OCI-LY7 (cell line): Measurements from ENCODE around the gene CHCHD10. TPM values are rescaled to one million over a fixed set of nuclear protein-coding genes. Genes with fewer than 3 reads are reported as not detected.

Experiments
- BruUV-seq: library from RNA; stranded (reverse); fragments of 400-500 nt; replicated peaks from 2 replicates; lab custom pipeline; 2021; lab: Mats Ljungman, UMichigan
- CTCF ChIA-PET: fragments of 300-600 bp; sonication (Branson Sonifier 250); formaldehyde crosslinking; loops from one replicate; lab custom pipeline; 2022; ENCODE audit warnings: antibody characterized with exemption; ENCODE audit not compliant: unreplicated experiment; lab: Charles Lee
- POLR2A ChIA-PET: fragments of 300-600 bp; sonication (Branson Sonifier 250); formaldehyde crosslinking; loops from one replicate; lab custom pipeline; 2022; ENCODE audit warnings: antibody characterized with exemption; lab: Charles Lee
- DNase-seq: peaks from one replicate; pipeline ENCODE4 v3.0.0-alpha.2; 2015; ENCODE audit warnings: low spot score
- H2AFZ ChIP-seq: fragments of 200-600 bp; sonication (generic), shearing (Covaris generic); 2 replicates; pipeline ENCODE4 v1.6.1; 2014; ENCODE audit warnings: mild to moderate bottlenecking, antibody characterized with exemption, low read length, moderate library complexity
- H3K27ac ChIP-seq: fragments of 200-600 bp; sonication (generic); 2 replicates; pipeline ENCODE4 v1.5.1; 2014; ENCODE audit warnings: mixed run types, low read depth, mild to moderate bottlenecking, moderate library complexity, low read length, inconsistent platforms; ENCODE audit not compliant: poor library complexity, severe bottlenecking
- H3K36me3 ChIP-seq: fragments of 200-600 bp; sonication (generic); 2 replicates; pipeline ENCODE4 v1.6.1; 2014; ENCODE audit warnings: mild to moderate bottlenecking, antibody characterized with exemption, low read length, moderate library complexity, mixed read lengths; ENCODE audit not compliant: insufficient read depth
- H3K4me1 ChIP-seq: fragments of 200-600 bp; sonication (generic); 2 replicates; pipeline ENCODE4 v1.5.1; 2014; ENCODE audit warnings: mild to moderate bottlenecking, low read length; ENCODE audit not compliant: insufficient read depth, poor library complexity, severe bottlenecking
- H3K4me2 ChIP-seq: fragments of 200-600 bp; sonication (generic); 2 replicates; pipeline ENCODE4 v1.6.1; 2014; ENCODE audit warnings: mild to moderate bottlenecking, low read length
- H3K4me3 ChIP-seq: fragments of 200-600 bp; sonication (generic); 2 replicates; pipeline ENCODE4 v1.5.1; 2014; ENCODE audit warnings: mild to moderate bottlenecking, low read depth, low read length; ENCODE audit not compliant: poor library complexity, severe bottlenecking
- H3K79me2 ChIP-seq: fragments of 200-600 bp; sonication (generic); 2 replicates; pipeline ENCODE4 v1.6.1; 2016; ENCODE audit warnings: low read depth, mild to moderate bottlenecking, low read length, moderate library complexity, mixed read lengths; ENCODE audit not compliant: insufficient read depth
- H3K9me2 ChIP-seq: fragments of 200-600 bp; sonication (generic); 2 replicates; pipeline ENCODE4 v1.6.1; 2016; ENCODE audit warnings: mild to moderate bottlenecking, low read length, mixed read lengths; ENCODE audit not compliant: insufficient read depth
- H3K9me3 ChIP-seq: fragments of 200-600 bp; sonication (generic); 2 replicates; pipeline ENCODE4 v1.6.1; 2014; ENCODE audit warnings: mild to moderate bottlenecking, mixed run types, low read length, mixed read lengths
- H4K20me1 ChIP-seq: fragments of 200-600 bp; sonication (generic); 2 replicates; pipeline ENCODE4 v1.6.1; 2014; ENCODE audit warnings: mild to moderate bottlenecking, antibody characterized with exemption, low read length, moderate library complexity, mixed read lengths; ENCODE audit not compliant: insufficient read depth
- EZH2phosphoT487 ChIP-seq: fragments of 200-600 bp; sonication (generic); IDR thresholded peaks from 2 replicates; pipeline ENCODE4 v1.6.1; 2018; ENCODE audit warnings: low read depth, borderline replicate concordance, mild to moderate bottlenecking, mixed run types, antibody characterized with exemption, low read length, moderate library complexity, mixed read lengths
- intact Hi-C: fragments of 100-400 bp; cut with micrococcal nuclease; formaldehyde crosslinking; loops from one replicate; pipeline ENCODE4 v1.10.0; 2022; ENCODE audit not compliant: unreplicated experiment
- total RNA-seq, 2 experiments: library from RNA; depleted of rRNA in 1 of 2; stranded (reverse); fragments of >200 nt in 1 of 2; shearing (Covaris generic) in 1 of 2; gene quantifications; 2 replicates each; pipeline ENCODE4 v1.2.3, GENCODE V29; 2014 to 2022
- TF ChIP-seq, protein P1 (sequence below): fragments of 200-600 bp; sonication (generic); conservative IDR thresholded peaks from 2 replicates; pipeline ENCODE4 v1.5.1; 2014; ENCODE audit warnings: mild to moderate bottlenecking, antibody characterized with exemption, low read length, moderate library complexity, mixed read lengths

Gene CHCHD10
- total RNA-seq, 2 experiments from 2014 or later: 50.8 to 252 TPM

- Histone ChIP-seq H3K36me3 (peaks cover 80% of the 10 kb centered on the region), H3K79me2 (peaks cover 33% of the 10 kb centered on the region; the same call in 1 of the 2 replicates), H3K27ac (peak overlapping the region; percentile 97), H2AFZ (no peak overlapping the region), H3K4me2 (peak overlapping the region; percentile 72), H4K20me1 (no peaks in the 10 kb centered on the region), H3K9me2 (no peaks in the 10 kb centered on the region), H3K9me3 (0 out of 2 replicates have a peak, but pooled peaks cover 3% of the 10 kb centered on the region), H3K4me1 (peaks cover 87% of the 10 kb centered on the region), H3K4me3 (peak overlapping the region; percentile 32)
- DNase-seq: peak; percentile 70
- intact Hi-C loops: loop anchor here (1.0 to 5.0 kb wide), 3 partner anchors 15 to 626 kb away; partner anchors contain the start of genes ADORA2A and SMARCB1
- ChIA-PET POLR2A (interaction anchor here (0.6 to 2.0 kb wide), 3 partner anchors 44 to 48 kb away, joined by 4 to 10 read pairs (median 4); no protein-coding TSS in a partner anchor), CTCF (no interaction called here)
- no peak for TF ChIP-seq EZH2phosphoT487
- TF ChIP-seq, protein P1, sequence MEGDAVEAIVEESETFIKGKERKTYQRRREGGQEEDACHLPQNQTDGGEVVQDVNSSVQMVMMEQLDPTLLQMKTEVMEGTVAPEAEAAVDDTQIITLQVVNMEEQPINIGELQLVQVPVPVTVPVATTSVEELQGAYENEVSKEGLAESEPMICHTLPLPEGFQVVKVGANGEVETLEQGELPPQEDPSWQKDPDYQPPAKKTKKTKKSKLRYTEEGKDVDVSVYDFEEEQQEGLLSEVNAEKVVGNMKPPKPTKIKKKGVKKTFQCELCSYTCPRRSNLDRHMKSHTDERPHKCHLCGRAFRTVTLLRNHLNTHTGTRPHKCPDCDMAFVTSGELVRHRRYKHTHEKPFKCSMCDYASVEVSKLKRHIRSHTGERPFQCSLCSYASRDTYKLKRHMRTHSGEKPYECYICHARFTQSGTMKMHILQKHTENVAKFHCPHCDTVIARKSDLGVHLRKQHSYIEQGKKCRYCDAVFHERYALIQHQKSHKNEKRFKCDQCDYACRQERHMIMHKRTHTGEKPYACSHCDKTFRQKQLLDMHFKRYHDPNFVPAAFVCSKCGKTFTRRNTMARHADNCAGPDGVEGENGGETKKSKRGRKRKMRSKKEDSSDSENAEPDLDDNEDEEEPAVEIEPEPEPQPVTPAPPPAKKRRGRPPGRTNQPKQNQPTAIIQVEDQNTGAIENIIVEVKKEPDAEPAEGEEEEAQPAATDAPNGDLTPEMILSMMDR: no peak
- BruUV-seq: no TSS peak
These were observed 33.6 kb upstream of the CHCHD10 start for GRCh38 chr22:23801238-23801821.

DNA sequence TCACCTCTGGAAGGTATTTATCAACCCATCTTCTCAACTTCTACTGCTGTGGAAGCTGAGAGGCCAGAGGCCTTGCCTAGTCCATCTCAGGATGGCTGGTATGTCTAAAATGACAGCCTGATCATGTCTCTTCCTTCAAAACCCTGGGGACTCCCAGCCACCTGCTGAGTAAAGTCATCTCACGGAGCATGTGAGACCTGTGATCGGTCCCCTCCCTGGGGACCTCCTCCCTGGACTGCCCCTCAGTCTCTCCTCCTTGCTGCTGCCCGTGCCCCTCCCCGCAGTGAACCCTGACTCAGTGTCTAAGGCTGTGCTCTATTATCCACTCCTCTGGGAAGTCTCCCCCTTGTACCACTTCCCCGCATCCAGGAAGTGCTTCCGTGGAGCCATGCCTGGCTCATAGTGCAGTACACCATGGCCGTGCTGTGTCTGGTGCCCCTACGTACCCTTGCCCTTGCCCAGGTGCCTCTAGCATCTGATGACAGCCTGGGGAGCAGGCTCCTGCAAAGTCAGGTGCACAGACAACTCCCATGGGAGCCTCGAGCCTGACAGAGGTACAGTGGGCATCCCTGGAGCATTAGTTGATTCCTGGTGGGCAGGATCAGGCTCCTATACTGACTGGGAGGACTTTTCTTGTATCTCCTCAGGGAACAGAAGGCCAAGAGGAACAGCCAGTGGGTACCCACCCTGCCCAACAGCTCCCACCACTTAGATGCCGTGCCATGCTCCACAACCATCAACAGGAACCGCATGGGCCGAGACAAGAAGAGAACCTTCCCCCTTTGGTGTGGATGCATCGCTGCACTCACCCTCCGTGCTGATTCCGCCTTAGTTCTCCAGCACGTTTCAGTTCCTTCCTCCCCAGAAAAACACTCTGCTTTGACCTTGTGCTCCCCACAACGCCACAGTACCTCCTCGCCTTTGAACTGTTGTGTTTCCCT lies 32.8 kb upstream of the CHCHD10 start:
- Histone ChIP-seq H3K4me1 (peaks cover 80% of the 10 kb centered on the region), H3K9me2 (no peaks in the 10 kb centered on the region), H3K36me3 (peaks cover 80% of the 10 kb centered on the region), H4K20me1 (no peaks in the 10 kb centered on the region), H3K4me3 (peak overlapping the region; percentile 32), H3K9me3 (0 out of 2 replicates have a peak, but pooled peaks cover 3% of the 10 kb centered on the region), H2AFZ (no peak overlapping the region), H3K27ac (peak overlapping the region; percentile 97), H3K4me2 (peak overlapping the region; percentile 72), H3K79me2 (peaks cover 33% of the 10 kb centered on the region; the same call in 1 of the 2 replicates)
- CTCF ChIA-PET: interaction anchor here (0.9 kb wide), 1 partner anchor 49 kb away, joined by 4 read pairs; no protein-coding TSS in a partner anchor
- peak; percentile 97 for DNase-seq
- no TSS peak for BruUV-seq
- POLR2A ChIA-PET: interaction anchor here (1.2 to 1.4 kb wide), 2 partner anchors 15 to 47 kb away, joined by 4 to 8 read pairs; no protein-coding TSS in a partner anchor
- no peak for TF ChIP-seq EZH2phosphoT487
- intact Hi-C loops: loop anchor here (1.0 to 5.0 kb wide), 5 partner anchors 14 to 627 kb away; partner anchors contain the start of genes ADORA2A and SMARCB1

- intact Hi-C loops: no loop called here
- H3K36me3 ChIP-seq: peaks cover 80% of the 10 kb centered on the region
- H3K9me2 ChIP-seq: no peaks in the 10 kb centered on the region
- DNase-seq: no peak
- no peak overlapping the region for H3K4me2 ChIP-seq
- no peaks in the 10 kb centered on the region for H4K20me1 ChIP-seq
- TF ChIP-seq EZH2phosphoT487: no peak
- TF ChIP-seq, protein P1: no peak
- no peak overlapping the region for H3K4me3 ChIP-seq
- no peak overlapping the region for H2AFZ ChIP-seq
- peaks cover 20% of the 10 kb centered on the region for H3K79me2 ChIP-seq
- POLR2A ChIA-PET: no interaction called here
- H3K4me1 ChIP-seq: peaks cover 39% of the 10 kb centered on the region
- BruUV-seq: no TSS peak
- CTCF ChIA-PET: no interaction called here
- H3K27ac ChIP-seq: no peak overlapping the region
- H3K9me3 ChIP-seq: 0 out of 2 replicates have a peak, but pooled peaks cover 3% of the 10 kb centered on the region
These were observed 28.7 kb upstream of the CHCHD10 start for GRCh38 chr22:23796461-23796860.
